ENCODE data around the gene FAM227B.
"Not testable (repeated sequence)": the region's sequence is repeated elsewhere in the genome, so short reads cannot be mapped to it uniquely, and the experiment has no call there.

Gene FAM227B

GRCh38 chr15:49492151-49492550 lies 128.5 kb downstream of the FAM227B start:
- no peak for DNase-seq

- no peak for DNase-seq
These were observed 129.7 kb downstream of the FAM227B start for GRCh38 chr15:49490966-49491365.

GRCh38 chr15:49485401-49485800 lies 135.2 kb downstream of the FAM227B start:
- DNase-seq, result not testable (repeated sequence)

GRCh38 chr15:49478982-49479381 lies 141.6 kb downstream of the FAM227B start:
- DNase-seq, result not testable (repeated sequence)

- not testable (repeated sequence) for DNase-seq
These were observed 142.6 kb downstream of the FAM227B start for GRCh38 chr15:49478021-49478420.

GRCh38 chr15:49473031-49473430 lies 147.6 kb downstream of the FAM227B start:
- no peak for DNase-seq

- DNase-seq, result no peak
These were observed 148.3 kb downstream of the FAM227B start for GRCh38 chr15:49472338-49472737.

- no peak for DNase-seq
These were observed 148.9 kb downstream of the FAM227B start for GRCh38 chr15:49471733-49472132.

DNA sequence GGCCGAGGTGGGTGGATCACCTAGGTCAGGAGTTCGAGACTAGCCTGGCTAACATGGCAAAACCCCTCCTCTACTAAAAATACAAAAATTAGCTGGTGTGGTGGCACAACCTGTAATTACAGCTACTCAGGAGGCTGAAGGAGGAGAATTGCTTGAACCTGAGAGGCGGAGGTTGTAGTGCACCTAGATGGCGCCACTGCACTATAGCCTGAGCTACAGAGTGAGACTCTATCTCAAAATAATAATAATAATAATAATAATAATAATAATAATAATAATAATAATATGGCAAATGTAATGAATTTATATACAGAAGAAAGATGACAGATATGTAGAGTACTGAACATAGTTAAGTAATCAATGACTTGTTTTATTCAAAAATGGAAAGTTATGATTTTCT lies 149.4 kb downstream of the FAM227B start:
- DNase-seq, result not testable (repeated sequence)

GRCh38 chr15:49468481-49468839 lies 152.2 kb downstream of the FAM227B start:
- DNase-seq, result no peak

DNA sequence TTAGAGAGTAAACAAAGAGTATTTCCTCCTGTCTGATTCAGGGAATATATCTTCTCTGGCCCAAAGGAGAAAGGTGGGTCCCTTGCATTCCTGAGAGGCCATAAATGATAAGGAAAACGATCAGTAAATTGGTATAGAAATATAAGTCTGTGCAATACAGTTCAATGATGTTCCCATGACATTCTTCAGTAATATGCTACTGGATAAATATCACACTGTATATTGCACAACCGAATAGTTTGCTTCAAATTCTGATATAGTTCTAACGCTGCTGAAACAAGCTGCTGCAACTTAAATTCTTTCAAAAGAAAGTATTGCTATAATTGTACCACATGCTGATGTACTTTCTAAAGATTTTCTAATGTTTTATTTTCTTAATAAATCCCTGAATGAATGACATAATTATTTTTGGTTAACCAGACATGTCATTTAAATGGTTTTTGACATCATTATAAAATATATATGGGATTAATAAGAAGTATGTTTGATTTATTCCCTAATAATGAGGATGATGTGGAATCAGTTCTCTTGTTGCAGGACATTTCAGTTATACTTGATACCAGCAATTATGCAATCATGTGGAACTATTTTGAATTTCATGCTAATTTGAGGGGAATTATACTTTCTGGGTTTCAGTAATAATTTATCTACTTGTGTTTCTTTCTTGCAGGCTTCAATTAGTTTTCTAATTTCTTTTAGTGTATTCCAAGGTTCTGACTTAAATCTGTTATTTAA lies 152.7 kb downstream of the FAM227B start:
- DNase-seq, result peak; percentile 33

GRCh38 chr15:49466119-49466518 lies 154.5 kb downstream of the FAM227B start:
- no peak for DNase-seq

GRCh38 chr15:49464522-49464921 lies 156.1 kb downstream of the FAM227B start:
- DNase-seq, result peak; percentile 45

- no peak for DNase-seq
These were observed 158.3 kb downstream of the FAM227B start for GRCh38 chr15:49462232-49462844.

GRCh38 chr15:49460411-49460941 lies 160.1 kb downstream of the FAM227B start:
- peak; percentile 33 for DNase-seq

DNA sequence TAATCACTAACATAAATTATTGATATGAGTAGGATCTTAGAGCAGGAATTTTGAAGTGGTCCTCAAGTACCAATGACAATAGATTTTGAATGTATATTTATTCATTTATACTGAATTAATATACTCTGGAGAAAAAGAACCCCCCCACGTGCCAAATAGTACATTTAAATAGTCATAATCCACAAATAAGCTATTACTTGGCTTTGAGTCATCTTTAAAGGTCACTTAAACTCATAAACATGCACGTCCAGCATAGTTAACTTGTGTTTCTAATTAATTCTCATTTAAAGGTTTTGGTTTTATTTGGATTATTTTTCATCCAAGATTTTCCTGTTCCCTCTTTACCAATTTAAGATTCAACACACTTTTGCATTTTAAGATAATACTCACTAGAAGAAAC lies 162.5 kb downstream of the FAM227B start:
- DNase-seq, result peak; percentile 55

DNA sequence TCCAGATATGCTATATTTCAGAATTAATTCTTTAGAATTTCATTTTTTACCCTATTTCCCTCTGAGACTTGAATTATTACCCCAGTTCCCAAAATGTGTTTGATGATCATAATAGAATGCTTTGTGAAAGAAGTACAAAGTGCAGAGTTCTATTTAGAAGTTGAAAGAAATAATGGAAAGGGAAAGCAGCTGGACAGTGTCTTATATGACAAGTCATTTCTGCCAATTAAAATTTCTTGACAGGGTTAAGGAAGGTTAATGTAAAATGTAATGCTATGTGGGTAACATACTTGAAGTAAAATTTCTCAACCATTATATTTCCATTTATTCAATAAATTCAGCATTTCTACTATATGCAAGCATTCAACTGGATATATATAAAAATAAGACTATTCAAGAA lies 164.5 kb downstream of the FAM227B start:
- DNase-seq, result no peak

DNA sequence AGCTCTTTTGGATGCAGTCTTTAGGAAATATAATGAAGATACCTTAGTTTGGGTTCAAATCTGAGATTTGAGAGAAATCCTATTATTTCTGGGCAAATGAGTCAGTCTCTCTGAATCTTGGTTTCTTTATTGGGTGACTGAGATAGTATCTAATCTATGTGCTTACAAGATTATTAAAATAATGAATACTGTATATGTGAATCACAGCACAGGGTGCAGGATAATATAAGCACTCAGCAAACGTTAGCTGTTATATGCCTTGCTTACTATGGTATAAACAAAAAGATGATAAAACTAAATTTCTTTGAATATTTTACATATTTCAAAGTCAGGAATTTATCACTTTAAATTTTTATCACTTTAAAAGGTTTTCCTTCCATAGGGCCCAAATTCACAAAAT lies 168.0 kb downstream of the FAM227B start:
- DNase-seq, result no peak

DNA sequence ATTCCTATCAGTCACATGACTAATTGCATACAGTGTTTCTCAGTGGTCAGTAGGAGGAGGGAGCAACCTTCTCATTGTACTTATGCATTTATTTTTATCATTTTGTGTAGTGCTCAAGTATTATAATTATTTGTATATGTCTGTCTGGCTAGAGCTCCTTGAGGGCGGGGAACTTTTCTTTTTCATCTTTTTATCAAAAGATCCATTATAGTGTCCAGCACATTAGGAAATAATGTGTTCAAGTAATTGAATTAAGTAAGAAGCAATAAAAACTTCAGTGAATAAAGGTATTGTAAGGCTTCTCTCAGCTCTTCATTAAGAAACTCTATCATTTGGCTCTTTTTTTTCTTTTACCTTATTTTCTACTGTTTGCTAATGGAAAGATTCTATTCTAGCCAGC lies 178.8 kb downstream of the FAM227B start:
- DNase-seq, result peak; percentile 34

GRCh38 chr15:49441356-49441755 lies 179.3 kb downstream of the FAM227B start:
- peak; percentile 44 for DNase-seq

DNA sequence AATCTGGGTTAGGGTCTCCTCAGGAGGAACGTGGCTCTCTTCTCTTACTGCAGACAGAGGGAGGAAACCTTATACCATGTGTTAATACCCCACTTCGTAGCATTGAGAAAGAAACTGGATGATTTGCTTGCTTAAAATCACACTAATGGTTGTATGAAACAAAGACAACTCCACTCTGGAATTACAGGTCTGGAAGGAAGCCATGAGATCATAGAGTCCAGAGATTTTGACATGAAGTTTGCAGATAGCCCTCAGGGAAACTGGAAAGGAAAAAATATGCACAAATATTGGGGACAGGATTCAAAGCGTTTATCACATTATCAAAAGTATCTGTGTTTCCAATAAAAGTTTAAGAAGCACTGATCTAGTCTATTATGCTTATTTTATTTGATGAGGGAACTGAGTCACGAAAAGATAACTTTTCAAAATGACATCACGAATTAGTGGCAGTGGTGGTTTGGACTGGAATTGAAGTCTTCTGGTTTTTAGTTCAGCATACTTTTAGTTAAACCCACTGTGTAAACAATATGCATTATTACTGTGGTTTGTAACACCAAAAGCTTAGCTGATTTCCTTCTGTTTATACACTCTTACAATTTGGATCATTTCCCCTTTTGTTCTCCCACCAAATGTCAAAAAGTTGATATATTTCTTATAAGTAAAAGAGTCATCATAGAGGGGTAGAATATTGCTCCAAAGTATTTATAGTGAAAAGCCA lies 180.8 kb downstream of the FAM227B start:
- peak; percentile 27 for DNase-seq

GRCh38 chr15:49438962-49439631 lies 181.5 kb downstream of the FAM227B start:
- DNase-seq, result no peak

GRCh38 chr15:49436751-49437150 lies 183.9 kb downstream of the FAM227B start:
- DNase-seq, result no peak

Data from fibroblast of skin of right quadriceps (primary cell).